Transverse colon (tissue), 4 donors: ENCODE results near the gene MXI1. TPM values are rescaled to one million over a fixed set of nuclear protein-coding genes. Genes with fewer than 3 reads are reported as not detected.

Experiments
- DNase-seq: peaks from one replicate; pipeline ENCODE4 v3.0.0-alpha.2; 2019
- H3K27ac ChIP-seq, 4 donors: fragments of 200-600 bp; sonication (generic); 2 replicates each; pipeline ENCODE4 v1.5.1; 2016 to 2018; ENCODE audit warnings: inconsistent platforms in 4 of 4
- H3K27me3 ChIP-seq: fragments of 200-600 bp; sonication (generic); 2 replicates; pipeline ENCODE4 v1.5.1; 2017; ENCODE audit warnings: inconsistent platforms
- H3K36me3 ChIP-seq, 4 donors: fragments of 200-600 bp; sonication (generic); 2 replicates each; pipeline ENCODE4 v1.5.1; 2017 to 2019; ENCODE audit warnings: inconsistent platforms in 4 of 4
- H3K4me1 ChIP-seq, 4 donors: fragments of 200-600 bp; sonication (generic); 2 replicates each; pipeline ENCODE4 v1.5.1; 2017 to 2020; ENCODE audit warnings: inconsistent platforms in 4 of 4
- H3K4me3 ChIP-seq, 4 donors: fragments of 200-600 bp; sonication (generic); 1 replicate in 1 of 4; 2 replicates in 3 of 4; pipeline versions ENCODE4 v1.5.1 to v1.6.1; 2017 to 2019; ENCODE audit warnings: inconsistent platforms in 4 of 4
- H3K9me3 ChIP-seq, 2 donors: fragments of 200-600 bp; sonication (generic); 2 replicates each; pipeline ENCODE4 v1.5.1; 2017 to 2019; ENCODE audit warnings: inconsistent platforms in 2 of 2
- EP300 ChIP-seq: sonication (generic); formaldehyde crosslinking; IDR thresholded peaks from one replicate; pipeline ENCODE4 v1.6.1; 2017; ENCODE audit warnings: antibody characterized with exemption, low read depth
- POLR2A ChIP-seq: fragments of 450-650 bp; IDR thresholded peaks from one replicate; pipeline ENCODE4 v1.6.1; 2016; ENCODE audit warnings: antibody characterized with exemption, mild to moderate bottlenecking, moderate library complexity
- POLR2AphosphoS5 ChIP-seq, 3 donors: sonication (generic); formaldehyde crosslinking; IDR thresholded peaks; one replicate each; pipeline ENCODE4 v1.6.1; 2016; ENCODE audit warnings: antibody characterized with exemption in 3 of 3
- WGBS, 2 donors: methylation state at CpG; one replicate each; pipeline ENCODE4 v1.1.5; 2018; ENCODE audit warnings: low coverage in 1 of 2; 5-methylcytosine and 5-hydroxymethylcytosine counted together
- in situ Hi-C, 4 donors: fragments of 200-750 bp; cut with MboI; loops; one replicate each; pipeline versions ENCODE4 v1.15.0 to v1.15.1; 2017; ENCODE audit warnings: low sequenced_read_pairs in 3 of 4, low pct_ligation_motif_present in 1 of 4, low pct_unique_long_range_greater_than_20kb in 1 of 4
- intact Hi-C: fragments of 100-400 bp; cut with DNase I; formaldehyde crosslinking; loops from one replicate; pipeline ENCODE4 v1.15.1; 2023; ENCODE audit warnings: low total_unique reads
- total RNA-seq, 4 donors: library from RNA; depleted of rRNA; stranded (reverse); fragments of >200 nt; gene quantifications; one replicate each; pipeline ENCODE4 v1.1.0, GENCODE V29; 2016
- TF ChIP-seq, protein P1 (sequence below), 5 experiments: fragments of 200-600 bp in 3 of 5; fragments of 450-650 bp in 2 of 5; sonication (generic) in 3 of 5; IDR thresholded peaks; 1 replicate in 2 of 5; 2 replicates in 3 of 5; pipeline ENCODE4 v1.5.1; 2016 to 2017; ENCODE audit warnings: antibody characterized with exemption in 5 of 5, inconsistent platforms in 3 of 5, mild to moderate bottlenecking in 2 of 5, moderate library complexity in 1 of 5

Gene MXI1
- total RNA-seq, 4 donors from 2014 or later = 44.8 to 96.5 (median 65.3) TPM

- in situ Hi-C loops (no loop called here), intact Hi-C loops (loop anchor here (2.0 to 5.0 kb wide), 2 partner anchors 15 to 68 kb away; no protein-coding TSS in a partner anchor)
- Histone ChIP-seq H3K27me3 (no peaks in the 10 kb centered on the region), H3K27ac (peak overlapping the region; percentile 90 to 95 (median 92)), H3K36me3 (no peaks in the 10 kb centered on the region), H3K4me3 (peak overlapping the region; percentile 54 to 84 (median 74)), H3K9me3 (no peaks in the 10 kb centered on the region), H3K4me1 (peaks cover 18 to 43% (median 36%) of the 10 kb centered on the region in 4 donors)
- DNase-seq = peak; percentile 71
- WGBS, 2 donors = 0% methylated on average over 1 to 24 of the region's 24 CpGs
- TF ChIP-seq POLR2AphosphoS5 (IDR thresholded peaks at IDR 0.05) = peak in 2 of 3 donors; percentile 27 to 54
- peak; percentile 42 for TF ChIP-seq POLR2A
- no peak for TF ChIP-seq EP300
- TF ChIP-seq, protein P1, sequence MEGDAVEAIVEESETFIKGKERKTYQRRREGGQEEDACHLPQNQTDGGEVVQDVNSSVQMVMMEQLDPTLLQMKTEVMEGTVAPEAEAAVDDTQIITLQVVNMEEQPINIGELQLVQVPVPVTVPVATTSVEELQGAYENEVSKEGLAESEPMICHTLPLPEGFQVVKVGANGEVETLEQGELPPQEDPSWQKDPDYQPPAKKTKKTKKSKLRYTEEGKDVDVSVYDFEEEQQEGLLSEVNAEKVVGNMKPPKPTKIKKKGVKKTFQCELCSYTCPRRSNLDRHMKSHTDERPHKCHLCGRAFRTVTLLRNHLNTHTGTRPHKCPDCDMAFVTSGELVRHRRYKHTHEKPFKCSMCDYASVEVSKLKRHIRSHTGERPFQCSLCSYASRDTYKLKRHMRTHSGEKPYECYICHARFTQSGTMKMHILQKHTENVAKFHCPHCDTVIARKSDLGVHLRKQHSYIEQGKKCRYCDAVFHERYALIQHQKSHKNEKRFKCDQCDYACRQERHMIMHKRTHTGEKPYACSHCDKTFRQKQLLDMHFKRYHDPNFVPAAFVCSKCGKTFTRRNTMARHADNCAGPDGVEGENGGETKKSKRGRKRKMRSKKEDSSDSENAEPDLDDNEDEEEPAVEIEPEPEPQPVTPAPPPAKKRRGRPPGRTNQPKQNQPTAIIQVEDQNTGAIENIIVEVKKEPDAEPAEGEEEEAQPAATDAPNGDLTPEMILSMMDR (IDR thresholded peaks at IDR 0.05) = no peak
Measured at GRCh38 chr10:110209454-110209925, 2.1 kb downstream of the MXI1 start.

DNA sequence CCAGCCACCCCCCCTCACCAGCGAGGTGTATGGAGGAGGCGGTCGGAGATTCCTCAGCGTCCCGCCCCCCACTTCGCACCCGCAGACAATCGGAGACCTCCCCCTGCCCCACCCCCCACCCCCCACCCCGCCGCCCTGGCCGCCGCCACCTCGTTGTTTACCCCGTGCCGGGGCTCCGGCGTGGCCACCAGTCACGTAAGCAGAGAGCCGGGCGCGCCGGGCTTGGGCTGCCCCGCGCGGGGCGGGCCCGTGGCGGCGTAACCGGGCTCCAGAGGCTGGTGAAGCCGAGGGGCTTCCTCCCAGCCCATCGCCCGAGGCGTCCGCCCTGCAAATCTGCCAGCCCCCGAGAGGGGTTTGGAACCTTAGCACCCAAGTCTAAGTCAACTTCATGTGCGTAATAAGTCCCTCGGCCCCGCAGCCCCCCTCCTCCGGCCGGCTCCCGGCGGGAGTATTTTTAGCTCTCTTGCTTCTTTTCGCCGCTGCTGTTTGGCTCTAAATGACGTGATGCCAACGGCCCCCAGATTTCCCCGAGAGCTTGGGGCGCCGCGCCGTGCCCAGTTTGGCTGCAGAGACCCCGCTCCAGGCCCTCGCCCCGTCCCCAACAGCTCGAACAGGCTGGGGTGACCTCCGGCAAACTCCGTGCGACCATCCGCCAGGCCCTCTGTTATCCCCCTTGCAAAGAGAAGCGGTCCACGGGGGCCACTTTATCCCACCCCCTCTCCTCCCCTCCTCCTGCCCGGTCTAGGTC is 2.7 kb downstream of the MXI1 start:
- peaks cover 18 to 47% (median 38%) of the 10 kb centered on the region in 4 donors for H3K4me1 ChIP-seq
- no peaks in the 10 kb centered on the region for H3K9me3 ChIP-seq
- TF ChIP-seq, protein P1 (IDR thresholded peaks at IDR 0.05) = no peak
- peak in 2 of 3 donors; percentile 5 to 10 for TF ChIP-seq POLR2AphosphoS5 (IDR thresholded peaks at IDR 0.05)
- TF ChIP-seq EP300 = no peak
- no peak for TF ChIP-seq POLR2A
- H3K36me3 ChIP-seq = no peaks in the 10 kb centered on the region
- peak overlapping the region; percentile 90 to 95 (median 92) for H3K27ac ChIP-seq
- H3K4me3 ChIP-seq = peak overlapping the region; percentile 54 to 84 (median 74)
- in situ Hi-C loops (no loop called here), intact Hi-C loops (loop anchor here (2.0 to 10.0 kb wide), 3 partner anchors 15 to 285 kb away; partner anchors contain the start of gene DUSP5)
- DNase-seq = peak; percentile 64
- H3K27me3 ChIP-seq = no peaks in the 10 kb centered on the region
- WGBS, 2 donors = 1% methylated on average over 58 of the region's 63 CpGs; no CpG with 5 or more reads in 1 of the 2 donors

- H3K9me3 ChIP-seq = no peaks in the 10 kb centered on the region
- no peaks in the 10 kb centered on the region for H3K36me3 ChIP-seq
- no peaks in the 10 kb centered on the region for H3K27me3 ChIP-seq
- DNase-seq = peak; percentile 98
- H3K4me3 ChIP-seq = peak overlapping the region; percentile 54 to 84 (median 74)
- peak overlapping the region; percentile 90 to 95 (median 92) for H3K27ac ChIP-seq
- TF ChIP-seq EP300 = no peak
- peak; percentile 81 for TF ChIP-seq POLR2A
- peak; percentile 81 to 89 (median 81) for TF ChIP-seq POLR2AphosphoS5 (IDR thresholded peaks at IDR 0.05)
- in situ Hi-C loops = no loop called here
- peaks cover 18 to 54% (median 44%) of the 10 kb centered on the region in 4 donors for H3K4me1 ChIP-seq
- WGBS, 2 donors = 0% methylated on average over 3 to 60 of the region's 61 CpGs
- intact Hi-C loops = loop anchor here (10.0 kb wide), 1 partner anchor 284 kb away; the partner anchor contains the start of gene DUSP5
Measured at GRCh38 chr10:110210674-110211464, 3.5 kb downstream of the MXI1 start.

- no peak for DNase-seq
- Histone ChIP-seq H3K27ac (peak overlapping the region; percentile 90 to 95 (median 92)), H3K36me3 (no peaks in the 10 kb centered on the region), H3K4me3 (peak overlapping the region; percentile 27 to 80 (median 60)), H3K4me1 (peaks cover 21 to 58% (median 45%) of the 10 kb centered on the region in 4 donors), H3K9me3 (no peaks in the 10 kb centered on the region), H3K27me3 (no peaks in the 10 kb centered on the region)
- intact Hi-C loops = loop anchor here (10.0 kb wide), 1 partner anchor 283 kb away; the partner anchor contains the start of gene DUSP5
- in situ Hi-C loops = no loop called here
- TF ChIP-seq POLR2AphosphoS5 (IDR thresholded peaks at IDR 0.05) (no peak), POLR2A (no peak), EP300 (no peak)
- TF ChIP-seq, protein P1 (IDR thresholded peaks at IDR 0.05) = no peak
- 0 to 7% methylated on average over 1 to 10 of the region's 10 CpGs for WGBS, 2 donors
Measured at GRCh38 chr10:110211465-110211843, 4.0 kb downstream of the MXI1 start.
